ENCODE data around the gene TULP4. TPM values are rescaled to one million over a fixed set of nuclear protein-coding genes. Genes with fewer than 3 reads are reported as not detected.

The TULP4 gene, protein sequence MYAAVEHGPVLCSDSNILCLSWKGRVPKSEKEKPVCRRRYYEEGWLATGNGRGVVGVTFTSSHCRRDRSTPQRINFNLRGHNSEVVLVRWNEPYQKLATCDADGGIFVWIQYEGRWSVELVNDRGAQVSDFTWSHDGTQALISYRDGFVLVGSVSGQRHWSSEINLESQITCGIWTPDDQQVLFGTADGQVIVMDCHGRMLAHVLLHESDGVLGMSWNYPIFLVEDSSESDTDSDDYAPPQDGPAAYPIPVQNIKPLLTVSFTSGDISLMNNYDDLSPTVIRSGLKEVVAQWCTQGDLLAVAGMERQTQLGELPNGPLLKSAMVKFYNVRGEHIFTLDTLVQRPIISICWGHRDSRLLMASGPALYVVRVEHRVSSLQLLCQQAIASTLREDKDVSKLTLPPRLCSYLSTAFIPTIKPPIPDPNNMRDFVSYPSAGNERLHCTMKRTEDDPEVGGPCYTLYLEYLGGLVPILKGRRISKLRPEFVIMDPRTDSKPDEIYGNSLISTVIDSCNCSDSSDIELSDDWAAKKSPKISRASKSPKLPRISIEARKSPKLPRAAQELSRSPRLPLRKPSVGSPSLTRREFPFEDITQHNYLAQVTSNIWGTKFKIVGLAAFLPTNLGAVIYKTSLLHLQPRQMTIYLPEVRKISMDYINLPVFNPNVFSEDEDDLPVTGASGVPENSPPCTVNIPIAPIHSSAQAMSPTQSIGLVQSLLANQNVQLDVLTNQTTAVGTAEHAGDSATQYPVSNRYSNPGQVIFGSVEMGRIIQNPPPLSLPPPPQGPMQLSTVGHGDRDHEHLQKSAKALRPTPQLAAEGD (N-terminal part only)
- 30.4 and 36.3 TPM in 2 replicates for total RNA-seq

- intact Hi-C loops (cut with micrococcal nuclease): no loop called here
These were observed at the start of gene TULP4 for GRCh38 chr6:158312165-158312564. Gene TULP4 (plus strand): TSS chr6:158312465. CDS start chr6:158314017, 1,552 bp downstream.

GRCh38 chr6:158262755-158263154, 49.5 kb upstream of the TULP4 start:
- intact Hi-C loops (cut with micrococcal nuclease): no loop called here

- intact Hi-C loops (cut with micrococcal nuclease): no loop called here
These were observed 48.1 kb upstream of the TULP4 start for GRCh38 chr6:158264180-158264579.

GRCh38 chr6:158266131-158266530, 46.1 kb upstream of the TULP4 start:
- intact Hi-C loops (cut with micrococcal nuclease): no loop called here

GRCh38 chr6:158268361-158269147, 43.7 kb upstream of the TULP4 start:
- intact Hi-C loops (cut with micrococcal nuclease): no loop called here

- intact Hi-C loops (cut with micrococcal nuclease): loop anchor here (5.0 kb wide), 1 partner anchor 373 kb away; the partner anchor contains the start of gene DYNLT1
These were observed 42.6 kb upstream of the TULP4 start for GRCh38 chr6:158269657-158270056.

DNA sequence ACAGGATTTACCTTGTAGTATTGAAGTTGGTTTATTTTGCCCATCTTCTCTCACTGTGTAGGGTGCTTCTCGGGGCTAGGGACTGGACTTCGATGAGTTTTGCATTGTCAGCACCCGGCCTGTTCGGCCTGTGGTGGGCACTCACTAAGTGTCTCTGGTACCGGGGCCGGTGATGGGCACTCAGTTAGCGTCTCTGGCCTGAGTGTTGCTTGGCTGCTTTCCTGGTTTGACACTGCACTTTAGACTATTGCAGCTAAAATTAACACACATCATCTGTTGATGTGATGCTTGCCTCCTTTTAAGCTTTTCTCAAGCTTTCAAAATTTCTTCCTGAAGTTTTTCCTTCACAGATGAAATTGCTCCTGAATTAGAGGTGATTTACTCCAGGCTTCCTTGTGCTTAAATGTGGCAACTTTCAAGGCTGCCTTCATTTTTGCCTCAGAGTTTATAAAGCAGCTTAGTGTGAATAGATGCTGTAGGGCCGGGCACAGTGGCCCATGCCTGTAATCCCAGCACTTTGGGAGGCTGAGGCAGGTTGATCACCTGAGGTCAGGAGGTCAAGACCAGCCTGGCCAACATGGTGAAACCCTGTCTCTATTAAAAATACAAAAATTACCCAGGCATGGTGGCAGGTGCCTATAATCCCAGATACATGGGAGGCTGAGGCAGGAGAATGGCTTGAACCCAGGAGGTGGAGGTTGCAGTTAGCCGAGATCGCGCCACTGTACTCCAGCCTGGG, 41.7 kb upstream of the TULP4 start:
- intact Hi-C loops (cut with micrococcal nuclease): loop anchor here (1.0 to 5.0 kb wide), 5 partner anchors 13 to 372 kb away; partner anchors contain the start of genes DYNLT1, GTF2H5 and SERAC1

GRCh38 chr6:158272324-158272723, 39.9 kb upstream of the TULP4 start:
- intact Hi-C loops (cut with micrococcal nuclease): loop anchor here (5.0 kb wide), 1 partner anchor 370 kb away; the partner anchor contains the start of gene DYNLT1

- intact Hi-C loops (cut with micrococcal nuclease): no loop called here
These were observed 34.3 kb upstream of the TULP4 start for GRCh38 chr6:158278004-158278403.

DNA sequence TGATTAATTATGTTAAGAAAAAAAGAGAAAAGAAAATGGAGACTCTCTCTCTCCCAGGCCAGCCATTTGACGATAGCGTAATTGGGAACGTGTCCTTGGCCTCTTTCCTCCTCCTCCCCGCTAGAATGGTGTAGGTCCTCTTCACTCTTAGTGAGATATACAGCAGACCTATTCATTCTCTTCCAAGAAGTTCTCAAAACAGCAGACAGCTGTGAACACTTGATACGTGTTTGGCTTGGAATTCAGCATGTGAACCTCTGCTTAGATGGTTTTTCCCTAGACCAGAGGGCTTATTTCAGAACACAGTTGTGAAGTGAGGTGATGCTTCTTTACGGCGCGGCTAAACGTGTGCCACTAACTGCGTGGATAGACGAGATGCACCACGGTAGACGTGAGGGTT, 32.6 kb upstream of the TULP4 start:
- intact Hi-C loops (cut with micrococcal nuclease): no loop called here

- intact Hi-C loops (cut with micrococcal nuclease): loop anchor here (1.0 kb wide), 2 partner anchors 8 to 12 kb away; no protein-coding TSS in a partner anchor
These were observed 28.8 kb upstream of the TULP4 start for GRCh38 chr6:158283304-158283980.

GRCh38 chr6:158284007-158284875, 28.0 kb upstream of the TULP4 start:
- intact Hi-C loops (cut with micrococcal nuclease): no loop called here

GRCh38 chr6:158284876-158285655, 27.2 kb upstream of the TULP4 start:
- intact Hi-C loops (cut with micrococcal nuclease): no loop called here

GRCh38 chr6:158285656-158286021, 26.6 kb upstream of the TULP4 start:
- intact Hi-C loops (cut with micrococcal nuclease): no loop called here

DNA sequence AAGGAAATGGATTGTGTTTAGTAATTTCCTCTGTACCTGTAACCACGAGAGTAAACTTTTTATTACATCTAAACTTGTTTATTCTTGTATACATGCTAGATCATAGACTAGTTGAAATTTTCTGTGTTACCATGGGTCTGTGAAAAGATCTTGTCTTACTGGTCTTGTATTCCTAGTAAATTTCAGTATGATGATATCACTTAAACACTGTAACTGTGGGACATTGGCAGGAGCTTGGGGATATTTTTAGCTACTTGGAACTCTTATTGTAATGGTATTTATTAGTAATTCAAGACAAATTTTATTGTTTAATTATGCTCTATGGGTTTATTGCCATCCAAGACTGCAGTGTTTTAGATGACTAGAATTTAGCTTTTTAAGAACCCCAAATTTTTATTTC, 25.9 kb upstream of the TULP4 start:
- intact Hi-C loops (cut with micrococcal nuclease): no loop called here

DNA sequence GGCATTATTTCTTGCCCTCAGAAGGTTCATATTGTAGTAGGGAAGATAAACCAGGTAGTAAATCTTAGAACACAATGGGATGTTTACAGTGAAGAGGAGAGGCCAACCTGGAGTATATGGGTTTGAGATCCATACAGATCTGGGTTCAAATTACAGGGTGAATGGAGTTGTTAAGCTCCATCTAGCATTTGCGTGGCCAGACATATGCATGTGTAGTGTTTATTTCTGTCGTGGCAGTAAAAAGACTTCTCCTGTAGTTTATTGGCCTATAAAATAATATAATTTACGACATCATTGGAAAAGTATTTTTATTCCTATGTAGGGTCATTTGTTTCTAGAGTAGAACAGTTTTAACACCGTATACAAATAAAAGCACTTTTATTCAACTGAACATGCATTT, 25.2 kb upstream of the TULP4 start:
- intact Hi-C loops (cut with micrococcal nuclease): no loop called here

DNA sequence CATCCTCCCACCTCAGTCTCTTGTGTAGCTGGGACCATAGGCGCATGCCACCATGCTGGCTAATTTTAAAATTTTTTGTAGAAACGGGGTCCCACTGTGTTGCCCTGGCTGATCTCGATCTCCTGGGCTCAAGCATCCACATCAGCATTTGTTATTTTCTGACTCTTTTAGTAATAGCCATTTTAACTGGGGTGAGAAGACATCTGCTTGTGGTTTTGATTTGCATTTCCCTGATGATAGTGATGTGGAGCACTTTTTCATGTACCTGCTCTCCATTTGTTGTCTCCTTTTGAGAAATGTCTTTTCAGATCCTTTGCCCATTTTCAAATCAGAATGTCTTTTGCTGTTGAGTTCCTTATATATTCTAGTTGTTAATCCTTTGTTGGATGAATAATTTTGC, 22.2 kb upstream of the TULP4 start:
- intact Hi-C loops (cut with micrococcal nuclease): loop anchor here (1.0 to 2.0 kb wide), 7 partner anchors 19 to 397 kb away; partner anchors contain the start of genes GTF2H5, SERAC1 and TMEM181

GRCh38 chr6:158290659-158291058, 21.6 kb upstream of the TULP4 start:
- intact Hi-C loops (cut with micrococcal nuclease): loop anchor here (1.0 to 2.0 kb wide), 7 partner anchors 19 to 397 kb away; partner anchors contain the start of genes GTF2H5, SERAC1 and TMEM181

All from T-helper 1 cell treated with Interleukin-12 subunit alpha and Interleukin-12 subunit beta and Interleukin-4 antibody, amounts not matched to agents 30 ng/mL and 1 ng/mL, for 36 hours (primary cell).